Stimulated activated CD8-positive, alpha-beta memory T cell treated with anti-CD3 and anti-CD28 coated beads, Interleukin-12 subunit alpha, Interleukin-12 subunit beta, amount 100 ng/mL, for 1 hour (primary cell): ENCODE results near the gene ROBO2.

Experiments used
- DNase-seq: peaks from one replicate; pipeline ENCODE4 v3.0.0-alpha.2; 2020; ENCODE audit warnings: low read depth

The ROBO2 gene

GRCh38 chr3:77682162-77682561, 642.3 kb downstream of the ROBO2 start:
- no peak for DNase-seq

GRCh38 chr3:77684115-77684514, 644.2 kb downstream of the ROBO2 start:
- DNase-seq: no peak

GRCh38 chr3:77685713-77686112, 645.8 kb downstream of the ROBO2 start:
- no peak for DNase-seq

- DNase-seq: no peak
Measured at GRCh38 chr3:77686560-77686959, 646.7 kb downstream of the ROBO2 start.

GRCh38 chr3:77687545-77687944, 647.6 kb downstream of the ROBO2 start:
- DNase-seq: no peak

GRCh38 chr3:77690284-77690845, 650.5 kb downstream of the ROBO2 start:
- DNase-seq: no peak

GRCh38 chr3:77693147-77693546, 653.2 kb downstream of the ROBO2 start:
- DNase-seq: no peak

- no peak for DNase-seq
Measured at GRCh38 chr3:77699125-77699691, 659.3 kb downstream of the ROBO2 start.
